ENCODE results near the gene DYSF.
"Not testable (repeated sequence)": the region's sequence is repeated elsewhere in the genome, so short reads cannot be mapped to it uniquely, and the experiment has no call there.

Gene DYSF

GRCh38 chr2:71474116-71474743 lies 20.9 kb downstream of the DYSF start:
- no peak for DNase-seq

DNA sequence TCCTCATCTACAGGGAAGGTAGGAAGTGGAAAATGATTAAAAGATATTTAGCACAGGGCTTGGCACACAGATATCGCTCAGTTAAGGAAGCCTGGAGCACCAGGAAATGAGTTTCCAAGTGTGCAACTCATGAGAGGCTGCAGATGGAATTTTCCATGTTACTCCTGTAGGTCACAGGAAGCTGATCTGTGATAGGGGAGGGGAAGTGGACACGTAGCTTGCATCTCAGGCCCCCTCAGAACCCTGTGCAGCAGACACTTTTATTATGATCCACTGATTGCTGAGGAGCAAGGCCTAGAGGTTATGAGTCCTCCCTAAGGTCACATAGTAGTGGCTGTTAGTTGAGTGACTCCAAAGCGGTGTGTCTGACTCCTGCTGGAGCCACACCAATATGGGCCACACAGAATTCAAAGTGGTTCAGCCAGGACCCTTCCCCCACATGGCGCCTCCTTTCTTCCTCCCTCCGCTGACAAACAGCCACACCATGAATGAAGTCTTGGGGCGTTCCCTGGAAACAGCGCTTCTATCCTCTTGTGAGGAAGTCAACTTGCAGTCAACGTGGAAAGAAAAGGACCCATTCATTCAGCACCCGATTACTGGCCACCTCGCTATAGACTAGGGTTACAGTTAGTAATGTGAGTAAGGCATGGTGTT lies 21.5 kb downstream of the DYSF start:
- DNase-seq, result no peak

GRCh38 chr2:71476495-71476894 lies 23.1 kb downstream of the DYSF start:
- no peak for DNase-seq

GRCh38 chr2:71477231-71477691 lies 23.9 kb downstream of the DYSF start:
- no peak for DNase-seq

- DNase-seq, result no peak
Observed at GRCh38 chr2:71478806-71479205, 25.4 kb downstream of the DYSF start.

GRCh38 chr2:71479261-71479660 lies 25.9 kb downstream of the DYSF start:
- no peak for DNase-seq

- no peak for DNase-seq
Observed at GRCh38 chr2:71481111-71481510, 27.8 kb downstream of the DYSF start.

- DNase-seq, result no peak
Observed at GRCh38 chr2:71482055-71482454, 28.7 kb downstream of the DYSF start.

DNA sequence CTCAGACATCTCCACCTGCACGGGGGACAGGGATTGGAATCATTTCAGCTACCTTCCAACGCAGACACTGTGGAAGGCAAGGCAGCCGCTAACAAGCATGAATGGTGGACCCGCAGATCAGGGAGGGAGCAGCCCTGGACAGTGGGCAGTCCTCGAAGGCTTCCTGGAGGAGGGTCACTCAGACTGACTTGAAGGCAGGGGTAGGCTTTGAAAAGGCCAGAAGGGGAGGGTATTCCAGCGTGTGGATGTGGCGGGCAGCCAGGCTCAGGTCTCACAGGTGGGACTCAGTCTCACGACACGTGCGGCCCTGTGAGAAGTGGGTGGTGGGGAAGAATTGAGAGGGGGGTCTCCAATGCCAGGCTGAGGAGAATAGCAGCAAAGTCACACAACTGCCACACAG lies 29.9 kb downstream of the DYSF start:
- no peak for DNase-seq

DNA sequence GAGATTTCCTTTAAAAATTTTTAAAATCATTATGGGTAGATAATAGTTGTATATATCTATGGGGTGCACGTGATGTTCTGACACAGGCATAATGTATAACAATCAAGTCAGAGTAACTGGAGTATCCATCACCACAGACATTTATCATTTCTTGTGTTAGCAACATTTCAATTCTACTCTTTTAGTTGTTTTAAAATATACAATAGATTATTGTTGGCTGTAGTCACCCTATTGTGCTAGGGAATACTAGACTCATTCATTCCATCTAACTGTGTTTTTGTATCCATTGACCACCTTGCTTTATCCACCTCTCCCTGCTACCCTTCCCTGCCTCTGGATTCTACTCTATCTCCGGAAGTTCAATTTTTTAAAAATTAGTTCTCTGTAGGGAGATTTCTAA lies 31.0 kb downstream of the DYSF start:
- DNase-seq, result no peak

- DNase-seq, result no peak
Observed at GRCh38 chr2:71486881-71487640, 33.7 kb downstream of the DYSF start.

DNA sequence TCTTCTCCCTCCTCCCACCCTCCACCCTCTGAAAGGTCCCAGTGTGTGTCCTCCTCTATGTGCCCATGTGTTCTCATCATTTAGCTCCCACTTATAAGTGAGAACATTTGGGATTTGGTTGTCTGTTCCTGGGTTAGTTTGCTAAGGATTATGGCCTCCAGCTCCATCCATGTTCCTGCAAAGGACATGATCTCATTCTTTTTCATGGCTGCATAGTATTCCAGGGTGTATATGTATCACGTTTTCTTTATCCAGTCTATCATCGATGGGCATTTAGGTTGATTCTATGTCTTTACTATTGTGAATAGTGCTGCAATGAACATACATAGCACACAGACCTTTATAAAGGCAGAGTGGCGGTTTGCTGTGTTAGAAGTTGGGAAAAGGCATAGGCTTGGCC lies 38.2 kb downstream of the DYSF start:
- DNase-seq, result not testable (repeated sequence)

DNA sequence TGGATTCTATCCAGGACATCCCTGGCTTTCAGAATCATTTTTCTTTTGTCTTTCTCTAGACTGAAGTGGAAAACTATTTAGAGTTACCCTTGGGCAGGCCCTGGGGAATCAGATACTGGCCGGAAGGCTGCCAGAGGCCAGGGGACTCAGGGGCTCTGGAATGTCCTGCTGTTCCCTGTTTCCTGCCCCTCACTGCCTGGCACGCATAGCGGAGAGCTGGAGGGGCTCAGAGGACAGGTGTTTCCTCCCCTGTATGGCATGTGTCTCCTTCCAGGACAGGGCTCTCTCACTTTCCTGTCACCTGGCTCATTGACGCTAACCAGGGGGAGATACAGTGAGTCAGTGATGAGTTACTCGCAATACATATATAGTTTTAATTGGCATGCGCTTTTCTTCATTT lies 38.8 kb downstream of the DYSF start:
- no peak for DNase-seq

DNA sequence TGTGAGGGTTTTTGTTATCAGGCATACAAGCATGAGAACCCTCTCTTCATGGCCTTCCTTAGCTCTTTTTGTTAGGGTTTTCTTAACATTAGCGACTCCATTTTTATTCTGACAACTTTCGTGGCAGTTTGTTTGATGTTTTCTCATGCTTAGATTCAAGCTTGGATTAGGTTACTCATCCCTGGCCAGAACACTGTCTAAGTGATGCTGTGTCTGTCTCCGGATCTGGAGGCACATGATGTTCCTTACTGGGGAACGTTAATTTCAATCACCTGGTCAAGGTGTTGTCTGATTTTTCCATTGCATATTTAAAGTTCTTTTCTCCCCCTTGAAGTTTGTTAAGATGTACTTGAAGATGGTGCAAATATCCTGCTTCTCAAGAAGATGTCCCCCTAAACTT lies 40.7 kb downstream of the DYSF start:
- no peak for DNase-seq

GRCh38 chr2:71494523-71495155 lies 41.3 kb downstream of the DYSF start:
- DNase-seq, result no peak

DNA sequence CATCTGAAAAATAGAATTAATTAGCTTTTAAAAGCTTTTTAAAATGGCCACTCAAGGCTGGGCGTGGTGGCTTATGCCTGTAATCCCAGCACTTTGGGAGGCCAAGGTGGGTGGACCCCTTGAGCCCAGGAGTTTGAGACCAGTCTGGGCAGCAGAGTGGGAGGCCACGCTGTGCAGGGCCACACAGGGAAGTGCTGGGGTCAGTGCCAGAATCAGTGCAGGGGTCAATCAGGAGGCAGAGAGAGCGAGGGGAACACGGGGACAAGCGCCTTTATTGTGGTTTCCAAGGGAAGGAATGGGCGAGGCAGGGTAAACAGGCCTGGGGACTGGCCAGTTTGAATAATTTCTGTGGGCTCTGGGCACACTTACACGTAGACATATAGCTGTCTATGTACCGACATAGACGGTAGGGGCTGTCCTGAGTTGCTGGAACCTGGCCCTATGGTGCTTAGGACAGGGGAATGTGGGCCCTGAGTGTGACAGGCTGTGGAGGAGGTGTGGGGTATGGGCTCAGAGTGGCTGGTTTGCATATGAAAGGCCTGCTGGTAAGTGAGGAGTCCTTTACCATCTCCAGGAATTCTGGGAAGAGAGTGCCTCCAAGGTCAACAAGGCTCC lies 42.9 kb downstream of the DYSF start:
- no peak for DNase-seq

DNA sequence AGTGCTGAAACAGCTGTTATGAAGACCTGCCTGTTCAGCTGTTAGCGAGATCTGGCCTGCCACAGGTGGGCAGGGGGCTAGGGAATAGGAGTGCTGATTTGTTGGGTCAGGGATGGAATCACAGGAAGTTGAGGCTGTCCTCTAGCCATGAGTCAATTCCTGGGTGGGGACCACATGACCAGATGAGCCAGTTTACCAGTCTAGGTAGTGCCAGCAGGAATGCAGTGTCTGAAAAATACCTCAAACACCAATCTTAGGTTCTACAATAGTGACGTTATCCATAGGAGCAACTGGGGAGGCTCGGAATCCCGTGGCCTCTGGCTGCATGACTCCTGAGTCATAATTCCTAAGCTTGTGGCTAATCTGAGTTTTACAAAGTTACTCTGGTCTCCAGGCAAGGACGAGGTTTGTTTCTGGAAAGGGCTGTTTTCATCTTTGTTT lies 44.9 kb downstream of the DYSF start:
- no peak for DNase-seq

DNA sequence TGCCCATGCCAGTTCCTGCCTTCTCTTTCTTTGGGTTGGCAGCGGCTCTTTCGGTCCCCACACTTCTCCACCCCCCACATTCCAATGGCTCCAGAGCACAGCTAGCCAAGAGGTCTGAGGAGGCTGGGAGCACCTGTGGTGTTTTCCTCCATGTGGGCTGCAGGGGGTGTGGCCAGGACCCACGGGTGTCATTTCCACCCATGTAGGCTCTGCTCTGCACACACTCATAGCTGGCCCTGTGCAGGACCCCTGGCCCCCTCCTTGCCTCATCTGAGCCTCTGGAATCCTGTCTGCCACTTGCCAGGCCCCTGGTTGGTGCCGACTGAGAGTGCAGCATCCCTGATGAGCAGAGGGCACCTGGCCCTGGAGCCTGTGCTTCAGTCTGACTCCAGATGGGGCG lies 46.3 kb downstream of the DYSF start:
- DNase-seq, result no peak

- DNase-seq, result no peak
Observed at GRCh38 chr2:71500426-71501079, 47.2 kb downstream of the DYSF start.

- DNase-seq, result no peak
Observed at GRCh38 chr2:71502941-71503738, 49.8 kb downstream of the DYSF start.

GRCh38 chr2:71503837-71504236 lies 50.5 kb downstream of the DYSF start:
- DNase-seq, result no peak

GRCh38 chr2:71504611-71505010 lies 51.2 kb downstream of the DYSF start:
- no peak for DNase-seq
